Trophoblast cell (in vitro differentiated cells and primary cell): ENCODE results near the gene TMEM41A.
"Not testable (repeated sequence)": the region's sequence is repeated elsewhere in the genome, so short reads cannot be mapped to it uniquely, and the experiment has no call there.

Experiments used
- DNase-seq, 2 donors: peaks; one replicate each; pipeline ENCODE4 v3.0.0-alpha.2; 2016
- H2AFZ ChIP-seq: 2 replicates; pipeline ENCODE4 v1.6.1; 2013; ENCODE audit warnings: low read length, moderate library complexity, mild to moderate bottlenecking; ENCODE audit not compliant: insufficient read depth, poor library complexity
- H2AK5ac ChIP-seq: 2 replicates; pipeline ENCODE4 v1.6.1; 2013; ENCODE audit warnings: mild to moderate bottlenecking, low read length
- H2BK120ac ChIP-seq: 2 replicates; pipeline ENCODE4 v1.6.1; 2013; ENCODE audit warnings: low read length, mild to moderate bottlenecking, moderate library complexity; ENCODE audit not compliant: insufficient read depth, poor library complexity
- H2BK12ac ChIP-seq: 2 replicates; pipeline ENCODE4 v1.6.1; 2013; ENCODE audit warnings: mild to moderate bottlenecking, low read length, moderate library complexity
- H2BK5ac ChIP-seq: 2 replicates; pipeline ENCODE4 v1.6.1; 2013; ENCODE audit warnings: low read length, low read depth, moderate library complexity, mild to moderate bottlenecking; ENCODE audit not compliant: poor library complexity
- H3K14ac ChIP-seq: 2 replicates; pipeline ENCODE4 v1.6.1; 2013; ENCODE audit warnings: mild to moderate bottlenecking, low read length
- H3K18ac ChIP-seq: 2 replicates; pipeline ENCODE4 v1.6.1; 2013; ENCODE audit warnings: mild to moderate bottlenecking, low read length
- H3K23ac ChIP-seq: 2 replicates; pipeline ENCODE4 v1.6.1; 2013; ENCODE audit warnings: low read length
- H3K27ac ChIP-seq: 2 replicates; pipeline ENCODE4 v1.5.1; 2013; ENCODE audit warnings: low read depth, mild to moderate bottlenecking, inconsistent platforms, low read length, moderate library complexity
- H3K27me3 ChIP-seq: 2 replicates; pipeline ENCODE4 v1.6.1; 2013; ENCODE audit warnings: inconsistent platforms, mild to moderate bottlenecking, low read length, moderate library complexity; ENCODE audit not compliant: insufficient read depth
- H3K36me3 ChIP-seq, 2 experiments: 1 replicate in 1 of 2; 2 replicates in 1 of 2; pipeline ENCODE4 v1.6.1; 2013; ENCODE audit warnings: low read length in 2 of 2, mild to moderate bottlenecking in 2 of 2, moderate library complexity in 1 of 2; ENCODE audit not compliant: insufficient read depth in 2 of 2, control insufficient read depth in 1 of 2
- H3K4ac ChIP-seq: 2 replicates; pipeline ENCODE4 v1.6.1; 2013; ENCODE audit warnings: low read depth, mild to moderate bottlenecking, low read length, moderate library complexity
- H3K4me1 ChIP-seq, 2 experiments: 1 replicate in 1 of 2; 2 replicates in 1 of 2; pipeline ENCODE4 v1.6.1; 2013; ENCODE audit warnings: low read length in 2 of 2, mild to moderate bottlenecking in 2 of 2, moderate library complexity in 1 of 2; ENCODE audit not compliant: insufficient read depth in 2 of 2, control insufficient read depth in 1 of 2
- H3K4me2 ChIP-seq: 2 replicates; pipeline ENCODE4 v1.6.1; 2013; ENCODE audit warnings: inconsistent platforms, mild to moderate bottlenecking, low read length, moderate library complexity
- H3K4me3 ChIP-seq: 2 replicates; pipeline ENCODE4 v1.5.1; 2013; ENCODE audit warnings: mild to moderate bottlenecking, low read depth, low read length, inconsistent platforms
- H3K79me1 ChIP-seq: one replicate; pipeline ENCODE4 v1.6.1; 2013; ENCODE audit warnings: low read length
- H3K79me2 ChIP-seq: 2 replicates; pipeline ENCODE4 v1.6.1; 2013; ENCODE audit warnings: low read length, mild to moderate bottlenecking; ENCODE audit not compliant: control insufficient read depth, insufficient read depth, poor library complexity
- H3K9ac ChIP-seq: 2 replicates; pipeline ENCODE4 v1.6.1; 2013; ENCODE audit warnings: mild to moderate bottlenecking, low read length
- H3K9me3 ChIP-seq: 2 replicates; pipeline ENCODE4 v1.6.1; 2013; ENCODE audit warnings: low read depth, mild to moderate bottlenecking, control low read depth, inconsistent platforms, low read length; ENCODE audit not compliant: insufficient read depth
- H4K12ac ChIP-seq: 2 replicates; pipeline ENCODE4 v1.6.1; 2013; ENCODE audit warnings: low read depth, mild to moderate bottlenecking, low read length, moderate library complexity
- H4K8ac ChIP-seq: 2 replicates; pipeline ENCODE4 v1.6.1; 2013; ENCODE audit warnings: low read depth, mild to moderate bottlenecking, low read length, moderate library complexity
- H4K91ac ChIP-seq: one replicate; pipeline ENCODE4 v1.6.1; 2013; ENCODE audit warnings: low read depth, mild to moderate bottlenecking, low read length, moderate library complexity
- WGBS: extraction: QIAGEN DNeasy Blood & Tissue Kit; methylation state at CpG from one replicate; pipeline ENCODE4 v1.1.7; 2013; ENCODE audit warnings: missing lambda C conversion rate; ENCODE audit not compliant: insufficient read length, insufficient coverage; ENCODE audit errors: extremely low coverage; 5-methylcytosine and 5-hydroxymethylcytosine counted together

The TMEM41A gene

DNA sequence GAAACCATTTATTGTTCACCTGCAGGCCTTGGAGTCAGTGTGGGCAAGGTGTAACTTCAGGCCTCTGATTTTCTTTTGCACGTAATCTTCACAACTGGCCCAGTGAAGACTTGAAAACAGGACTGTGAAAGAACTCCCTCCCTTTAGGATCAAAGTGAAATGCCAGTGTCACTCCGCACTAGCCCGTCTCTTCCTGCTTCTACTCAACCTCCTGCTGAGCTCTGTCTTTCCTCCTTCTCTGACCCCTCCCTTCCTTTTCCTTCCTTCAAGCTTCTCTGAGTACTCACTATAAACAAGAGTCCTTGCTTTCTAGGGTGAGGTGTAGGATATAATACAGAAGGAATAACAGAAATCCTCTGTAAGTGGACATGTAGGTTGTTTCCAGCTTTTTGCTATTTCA lies 28.5 kb downstream of the TMEM41A start:
- WGBS = no CpG with 5 or more reads among the region's 3 CpGs

DNA sequence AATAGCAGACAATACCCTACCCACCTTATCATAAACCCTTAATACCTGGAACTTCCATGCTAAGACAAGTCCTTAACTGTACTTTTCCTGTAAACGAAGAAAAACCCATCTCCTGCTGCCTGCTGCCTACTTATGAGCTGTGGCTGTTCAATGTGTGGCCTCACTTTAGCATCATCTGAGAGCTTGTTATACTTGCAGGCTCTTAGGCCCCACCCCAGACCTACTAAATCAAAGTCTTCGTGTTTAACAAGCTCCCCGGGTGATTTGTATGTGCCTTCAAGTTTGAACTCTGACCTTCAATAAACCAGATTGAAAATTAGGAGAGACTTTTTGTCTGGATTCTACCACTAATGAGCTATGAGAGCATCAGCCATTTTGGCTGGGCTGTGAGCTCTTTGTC lies 29.3 kb downstream of the TMEM41A start:
- no peak overlapping the region for H2AK5ac ChIP-seq
- no peak overlapping the region for H3K23ac ChIP-seq
- no peak overlapping the region for H2BK5ac ChIP-seq
- no peaks in the 10 kb centered on the region for H3K27me3 ChIP-seq
- no CpG with 5 or more reads among the region's 3 CpGs for WGBS
- no peaks in the 10 kb centered on the region for H3K79me2 ChIP-seq
- no peak overlapping the region for H3K4ac ChIP-seq
- H3K9me3 ChIP-seq = no peaks in the 10 kb centered on the region
- peaks cover 0 to 5% of the 10 kb centered on the region in 2 experiments for H3K36me3 ChIP-seq
- H3K4me2 ChIP-seq = no peak overlapping the region
- H4K8ac ChIP-seq = no peak overlapping the region
- H2BK12ac ChIP-seq = no peak overlapping the region
- H2BK120ac ChIP-seq = no peak overlapping the region
- H3K4me3 ChIP-seq = no peak overlapping the region
- no peak for DNase-seq
- H3K14ac ChIP-seq = no peak overlapping the region
- no peak overlapping the region for H4K91ac ChIP-seq
- H3K27ac ChIP-seq = no peak overlapping the region
- no peak overlapping the region for H3K18ac ChIP-seq
- H4K12ac ChIP-seq = no peak overlapping the region
- no peak overlapping the region for H2AFZ ChIP-seq
- no peaks in the 10 kb centered on the region for H3K79me1 ChIP-seq
- H3K4me1 ChIP-seq = no peaks in the 10 kb centered on the region
- H3K9ac ChIP-seq = no peak overlapping the region

More for the DNA sequence above, 28.5 kb downstream of the TMEM41A start:
- no peaks in the 10 kb centered on the region for H3K79me1 ChIP-seq
- H3K4me2 ChIP-seq = no peak overlapping the region
- H3K79me2 ChIP-seq = no peaks in the 10 kb centered on the region
- H3K23ac ChIP-seq = no peak overlapping the region
- H4K8ac ChIP-seq = no peak overlapping the region
- H3K9me3 ChIP-seq = no peaks in the 10 kb centered on the region
- no peak overlapping the region for H2BK5ac ChIP-seq
- no peak overlapping the region for H2AFZ ChIP-seq
- no peak overlapping the region for H3K18ac ChIP-seq
- H3K4me3 ChIP-seq = no peak overlapping the region
- H3K14ac ChIP-seq = no peak overlapping the region
- H3K27me3 ChIP-seq = no peaks in the 10 kb centered on the region
- no peak overlapping the region for H2AK5ac ChIP-seq
- H2BK120ac ChIP-seq = no peak overlapping the region
- peaks cover 0 to 5% of the 10 kb centered on the region in 2 experiments for H3K36me3 ChIP-seq
- no peak for DNase-seq
- no peak overlapping the region for H3K9ac ChIP-seq
- no peaks in the 10 kb centered on the region for H3K4me1 ChIP-seq
- H4K12ac ChIP-seq = no peak overlapping the region
- no peak overlapping the region for H4K91ac ChIP-seq
- H3K4ac ChIP-seq = no peak overlapping the region
- H2BK12ac ChIP-seq = no peak overlapping the region
- H3K27ac ChIP-seq = no peak overlapping the region

- H2BK5ac ChIP-seq, H4K91ac ChIP-seq, H3K79me1 ChIP-seq, H3K4me2 ChIP-seq, H3K79me2 ChIP-seq, H3K36me3 ChIP-seq, H4K8ac ChIP-seq, H3K27ac ChIP-seq, H2BK12ac ChIP-seq, H3K4me3 ChIP-seq, H3K27me3 ChIP-seq, H2AFZ ChIP-seq, DNase-seq, H3K23ac ChIP-seq, H3K9ac ChIP-seq, H3K4me1 ChIP-seq, H3K18ac ChIP-seq, H4K12ac ChIP-seq, H3K4ac ChIP-seq, H3K14ac ChIP-seq, H3K9me3 ChIP-seq, H2BK120ac ChIP-seq, H2AK5ac ChIP-seq: not testable (repeated sequence)
- no CpG with 5 or more reads among the region's 5 CpGs for WGBS
Observed at GRCh38 chr3:185466123-185466522, 32.7 kb downstream of the TMEM41A start.

DNA sequence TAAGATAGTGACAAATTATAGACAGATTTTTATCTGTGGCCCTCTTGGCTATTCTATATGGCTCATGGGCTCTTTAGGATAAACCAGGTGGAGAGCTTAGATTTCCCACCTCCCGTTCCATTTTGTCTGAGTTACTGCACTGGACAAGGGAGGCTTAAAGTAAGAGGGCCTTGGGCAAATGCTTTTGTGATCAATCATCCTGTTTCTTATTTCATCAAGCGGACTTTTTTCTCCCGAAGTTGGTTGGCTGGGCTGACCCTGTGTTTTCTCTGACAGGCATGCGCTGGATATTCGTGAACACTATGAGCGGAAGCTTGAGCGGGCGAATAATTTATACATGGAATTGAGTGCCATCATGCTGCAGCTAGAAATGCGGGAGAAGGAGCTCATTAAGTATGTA lies 33.4 kb downstream of the TMEM41A start:
- Histone ChIP-seq H3K79me1 (no peaks in the 10 kb centered on the region), H3K4me1 (no peaks in the 10 kb centered on the region), H3K4me2 (no peak overlapping the region), H2BK12ac (no peak overlapping the region), H4K8ac (no peak overlapping the region), H3K36me3 (peaks cover 0 to 2% of the 10 kb centered on the region in 2 experiments), H3K23ac (no peak overlapping the region), H3K18ac (no peak overlapping the region), H3K9me3 (no peaks in the 10 kb centered on the region), H4K12ac (no peak overlapping the region), H3K9ac (no peak overlapping the region), H3K79me2 (no peaks in the 10 kb centered on the region), H3K27me3 (no peaks in the 10 kb centered on the region), H3K4ac (no peak overlapping the region), H2AK5ac (no peak overlapping the region), H2BK5ac (no peak overlapping the region), H4K91ac (no peak overlapping the region), H2BK120ac (no peak overlapping the region), H3K14ac (no peak overlapping the region), H3K4me3 (no peak overlapping the region), H2AFZ (no peak overlapping the region), H3K27ac (no peak overlapping the region)
- DNase-seq = peak; percentile 57 to 84
- no CpG with 5 or more reads among the region's 9 CpGs for WGBS
